ENCODE results near the gene EIF3L. TPM values are rescaled to one million over a fixed set of nuclear protein-coding genes. Genes with fewer than 3 reads are reported as not detected.

Gene EIF3L
- polyA plus RNA-seq, 1 donor = 1,289 TPM

DNA sequence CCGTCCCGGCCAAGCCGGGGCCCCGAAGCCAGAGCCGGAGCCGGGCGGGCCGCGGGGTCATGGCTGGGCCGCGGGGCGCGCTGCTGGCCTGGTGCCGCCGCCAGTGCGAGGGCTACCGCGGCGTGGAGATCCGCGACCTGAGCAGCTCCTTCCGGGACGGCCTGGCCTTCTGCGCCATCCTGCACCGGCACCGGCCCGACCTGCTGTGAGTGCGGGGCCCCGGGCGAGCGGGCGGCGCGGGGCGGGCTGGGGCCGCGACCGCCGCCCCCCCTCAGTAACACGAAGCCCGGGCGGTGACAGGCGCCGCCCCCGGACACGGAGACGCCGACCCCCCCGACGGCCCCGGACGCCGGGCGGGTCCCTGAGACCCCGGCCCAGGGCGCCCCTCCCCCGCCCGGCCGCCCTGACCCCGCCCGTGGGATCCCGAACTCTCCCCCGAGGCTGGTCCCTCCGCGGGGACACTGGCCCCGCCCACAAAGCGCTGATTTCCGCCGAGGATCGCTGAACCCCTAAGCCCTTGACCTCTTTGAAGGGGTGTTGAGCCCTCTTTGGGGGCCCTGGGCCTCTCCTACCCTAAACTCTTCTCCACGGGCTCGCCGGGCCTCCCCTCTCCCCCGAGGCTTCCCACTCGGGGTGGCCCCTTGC, 57.3 kb downstream of the EIF3L start:
- DNase-seq = no peak

DNA sequence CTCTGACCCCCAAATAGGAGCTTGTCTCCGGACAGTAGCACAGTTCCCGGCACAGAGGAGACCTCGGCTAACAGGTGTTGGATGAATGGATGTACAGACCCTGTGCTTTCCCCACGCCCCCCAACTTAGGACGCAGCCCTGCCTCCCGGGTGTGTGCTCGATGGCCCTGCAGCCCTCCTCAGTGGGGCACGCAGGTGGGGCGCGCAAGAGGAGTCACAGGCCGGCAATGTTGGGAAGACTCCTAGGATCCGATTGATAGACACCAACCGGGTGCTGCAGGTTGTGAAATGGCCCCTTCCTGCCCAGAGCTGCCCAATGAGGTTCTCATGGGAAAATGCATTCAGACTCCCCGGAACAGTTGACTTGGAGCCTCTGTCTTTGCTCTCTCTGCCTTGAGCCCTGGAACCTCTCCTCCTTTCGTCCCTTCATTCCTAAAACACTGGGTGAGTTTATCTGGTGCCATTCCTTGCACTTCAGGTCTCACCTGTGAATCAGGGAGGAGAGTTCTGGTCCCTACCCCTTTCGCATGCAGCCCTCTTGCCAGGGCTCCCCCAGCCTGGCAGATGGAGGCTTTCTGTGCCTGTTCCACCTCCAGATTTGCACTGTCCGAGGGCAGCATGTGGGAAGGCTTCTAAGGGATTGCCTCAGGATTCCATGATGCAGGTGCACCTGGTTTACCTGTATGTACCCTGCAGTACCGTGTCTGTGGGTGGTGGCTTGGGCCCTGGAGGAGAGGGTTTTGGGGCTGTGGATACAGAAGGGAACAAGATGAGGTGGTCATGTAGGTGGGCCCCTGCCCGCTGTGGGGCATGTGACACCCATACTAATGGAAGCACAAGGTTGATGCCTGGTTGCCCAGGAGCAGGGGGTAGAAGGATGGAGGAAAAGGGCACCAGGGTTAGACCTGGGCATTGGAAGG, 58.1 kb downstream of the EIF3L start:
- no peak for DNase-seq

DNA sequence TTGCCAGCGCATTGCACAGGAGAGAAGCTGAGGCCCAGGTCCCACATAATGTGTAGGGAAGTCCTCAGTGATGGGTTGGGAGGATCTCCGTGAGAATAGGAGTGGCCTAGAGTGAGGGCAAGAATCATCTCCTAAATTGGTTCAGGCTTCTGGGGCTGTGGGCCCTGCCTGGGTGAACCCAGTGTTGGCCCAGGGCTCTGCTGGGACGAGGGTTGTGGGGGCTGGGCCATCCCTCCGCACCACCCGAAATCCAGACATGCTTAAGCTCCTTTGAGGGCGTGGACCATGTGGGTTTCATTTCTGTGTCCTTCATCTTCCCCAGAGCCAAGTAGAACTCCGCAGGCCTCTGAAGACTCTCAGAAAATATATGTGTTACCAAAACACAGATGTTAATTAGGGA, 60.5 kb downstream of the EIF3L start:
- no peak for DNase-seq

DNA sequence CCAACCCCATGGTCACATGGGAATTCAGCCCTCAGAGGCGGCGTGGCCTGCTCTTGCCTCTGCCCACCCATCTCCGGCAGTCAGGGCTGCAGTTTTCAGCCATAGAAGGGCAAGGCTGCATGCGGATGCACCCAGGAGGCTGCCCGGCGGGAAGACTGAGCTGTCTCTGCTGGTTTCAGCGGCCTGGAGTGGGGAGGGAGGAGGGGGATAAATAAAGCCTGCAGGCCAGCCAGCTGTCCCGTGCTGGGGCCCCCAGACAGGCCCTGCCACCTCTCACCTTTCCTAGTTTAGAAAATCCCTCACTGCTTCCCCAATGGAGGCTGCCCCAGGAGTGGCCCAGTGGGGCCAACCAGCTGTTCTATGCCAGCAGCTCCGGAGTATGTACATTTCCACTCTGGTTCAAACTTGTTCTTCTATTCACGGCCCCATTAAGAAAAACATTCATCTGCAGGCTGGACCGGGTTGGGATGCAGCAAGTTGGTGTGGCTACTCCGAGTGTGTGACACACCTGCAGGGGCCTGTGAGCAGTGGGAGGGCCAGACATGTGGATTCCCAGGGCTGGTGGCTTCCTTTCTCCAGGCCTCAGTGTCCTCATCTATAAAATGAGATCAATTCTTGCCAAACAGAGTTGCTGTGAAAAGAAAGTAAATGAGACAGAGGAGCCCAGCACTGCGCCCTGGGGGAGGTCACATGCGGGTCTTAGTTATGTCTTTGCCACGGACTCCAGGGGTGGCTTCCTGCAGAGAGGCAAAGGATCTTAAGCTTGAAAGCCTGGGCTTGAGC, 61.9 kb downstream of the EIF3L start:
- DNase-seq = no peak

DNA sequence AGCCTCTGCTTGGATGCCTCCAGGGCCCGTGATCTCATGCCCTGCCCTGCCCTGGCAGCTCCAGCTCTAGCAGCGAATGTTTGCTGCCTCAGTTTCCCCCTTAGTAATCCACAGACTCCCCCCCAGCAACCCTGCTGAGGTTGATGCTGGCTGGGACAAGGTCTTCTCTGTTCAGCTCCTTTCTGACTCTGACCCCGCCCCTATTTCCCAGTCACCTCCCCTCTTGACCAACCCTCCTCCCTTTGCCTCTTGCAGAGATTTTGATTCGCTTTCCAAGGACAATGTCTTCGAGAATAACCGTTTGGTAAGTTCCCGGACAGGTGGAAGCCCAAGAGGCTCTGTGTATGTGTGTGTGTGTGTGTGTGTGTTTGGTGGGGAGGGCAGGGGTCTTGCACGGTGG, 62.5 kb downstream of the EIF3L start:
- no peak for DNase-seq

DNA sequence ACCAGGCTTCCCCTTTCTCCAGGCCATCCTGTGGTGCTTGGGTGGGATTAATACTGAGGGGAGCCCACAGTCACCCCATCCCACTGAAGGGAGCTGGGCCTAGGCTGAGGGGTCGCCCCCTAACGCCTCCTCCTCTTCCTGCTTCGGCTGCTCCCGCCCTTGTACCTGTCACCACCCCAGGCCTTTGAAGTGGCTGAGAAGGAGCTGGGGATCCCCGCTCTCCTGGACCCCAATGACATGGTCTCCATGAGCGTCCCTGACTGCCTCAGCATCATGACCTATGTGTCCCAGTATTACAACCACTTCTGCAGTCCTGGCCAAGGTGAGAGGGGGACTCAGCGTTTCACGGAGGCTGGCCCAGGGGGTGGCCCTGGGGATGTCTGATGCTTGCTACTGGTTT, 63.0 kb downstream of the EIF3L start:
- DNase-seq = no peak

DNA sequence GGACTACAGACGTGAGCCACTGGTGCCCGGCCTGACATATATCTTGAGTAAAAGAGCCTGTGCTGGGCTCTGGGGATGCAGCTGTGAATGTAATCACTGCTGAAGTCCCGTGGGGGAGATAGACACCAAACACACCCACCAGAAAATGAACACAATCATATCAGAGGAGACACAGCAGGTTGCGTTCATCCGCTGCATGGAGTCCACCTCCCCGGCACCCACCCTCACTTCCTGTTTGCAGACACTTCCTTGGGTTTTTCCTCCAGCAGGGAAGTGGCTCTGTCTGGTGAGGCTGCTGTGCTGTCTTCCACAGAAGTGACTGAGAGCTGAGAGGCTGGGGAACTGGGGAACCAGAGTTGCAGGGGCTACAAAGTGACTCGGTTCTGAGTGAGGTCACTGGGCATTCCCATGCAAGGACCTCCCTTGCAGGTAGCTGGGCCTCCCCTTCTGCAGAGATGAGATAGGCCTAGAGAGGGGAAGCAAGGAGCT, 64.1 kb downstream of the EIF3L start:
- no peak for DNase-seq

DNA sequence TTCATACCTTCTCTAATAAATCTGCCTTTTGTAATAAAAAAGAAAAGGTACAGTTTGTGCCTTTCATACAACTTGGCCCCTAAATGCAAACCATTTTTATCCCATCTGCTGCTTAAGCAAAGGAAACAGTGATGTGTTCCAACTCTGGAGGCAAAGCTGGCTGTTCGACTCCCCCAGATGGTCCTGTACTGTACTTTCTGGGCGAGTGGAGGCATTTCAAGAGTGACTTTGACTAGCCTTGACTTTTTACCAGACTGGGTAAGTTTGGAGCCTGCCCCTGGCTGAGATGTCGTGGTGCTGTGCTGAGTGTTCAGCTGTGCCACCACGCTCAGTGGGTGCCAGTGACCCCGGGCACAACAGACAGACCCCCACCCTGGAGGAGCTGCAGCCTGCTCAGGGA, 67.1 kb downstream of the EIF3L start:
- no peak for DNase-seq

DNA sequence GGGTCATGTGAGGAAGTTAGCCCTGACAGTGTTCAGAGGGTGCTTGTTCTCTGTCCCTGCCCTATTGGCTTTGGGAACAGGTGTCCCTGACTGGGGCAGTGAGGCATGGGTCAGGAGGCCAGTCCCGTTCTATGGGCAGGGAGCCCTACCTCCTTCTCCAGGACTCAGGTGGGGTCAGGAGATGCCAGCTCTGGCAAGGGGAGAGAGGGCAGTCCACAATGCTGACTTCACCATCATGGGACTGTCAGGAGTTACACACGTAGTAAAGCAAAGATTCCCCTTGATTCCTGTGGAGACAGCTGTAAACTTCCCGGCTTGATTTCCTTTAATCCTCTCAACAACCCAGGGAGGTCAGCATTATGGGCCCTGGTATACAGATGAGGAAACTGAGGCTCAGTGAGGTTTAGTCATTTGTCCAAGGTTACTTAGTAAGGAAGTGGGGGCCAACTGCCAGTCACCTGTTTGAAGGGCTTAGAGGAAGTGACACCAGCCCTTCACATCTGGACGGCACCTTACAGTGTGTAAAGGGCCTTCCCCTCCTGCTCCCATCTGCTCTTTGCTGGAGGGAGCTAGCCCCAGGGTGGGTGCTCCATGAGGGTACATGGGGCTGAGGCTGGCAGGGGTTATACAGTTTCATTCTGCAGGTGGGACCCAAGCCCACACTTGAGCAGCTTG, 68.8 kb downstream of the EIF3L start:
- DNase-seq = no peak

DNA sequence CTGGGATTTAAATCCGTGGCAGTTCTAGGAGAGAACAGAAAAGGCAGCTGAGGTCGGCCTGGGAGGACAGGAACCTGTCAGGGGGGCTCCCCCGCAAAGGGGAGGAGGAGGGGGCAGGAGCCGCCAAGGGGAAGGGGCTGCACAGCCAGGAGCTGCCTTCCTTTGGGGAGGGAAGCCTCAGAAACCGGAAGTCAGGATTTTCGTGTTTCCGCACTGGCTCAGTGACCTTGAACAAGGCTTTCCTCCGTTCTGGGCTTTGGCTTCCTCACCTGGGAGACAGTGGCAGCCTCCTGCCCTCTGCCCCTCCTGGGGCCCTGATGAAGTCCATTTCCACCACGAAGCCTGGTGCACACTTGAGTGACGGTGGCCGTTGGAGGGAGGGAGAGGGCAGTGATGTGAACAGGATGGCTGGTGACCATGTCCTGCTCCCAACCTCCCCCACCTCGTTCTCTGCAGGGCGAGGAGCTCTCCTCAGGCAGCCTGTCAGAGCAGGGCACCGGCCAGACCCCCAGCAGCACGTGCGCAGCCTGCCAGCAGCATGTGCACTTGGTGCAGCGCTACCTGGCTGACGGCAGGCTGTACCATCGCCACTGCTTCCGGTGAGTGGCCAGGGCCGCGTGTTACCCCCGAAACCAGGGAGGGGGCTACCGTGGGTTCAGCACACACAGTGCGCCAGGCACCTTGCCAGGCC, 69.5 kb downstream of the EIF3L start:
- no peak for DNase-seq

DNA sequence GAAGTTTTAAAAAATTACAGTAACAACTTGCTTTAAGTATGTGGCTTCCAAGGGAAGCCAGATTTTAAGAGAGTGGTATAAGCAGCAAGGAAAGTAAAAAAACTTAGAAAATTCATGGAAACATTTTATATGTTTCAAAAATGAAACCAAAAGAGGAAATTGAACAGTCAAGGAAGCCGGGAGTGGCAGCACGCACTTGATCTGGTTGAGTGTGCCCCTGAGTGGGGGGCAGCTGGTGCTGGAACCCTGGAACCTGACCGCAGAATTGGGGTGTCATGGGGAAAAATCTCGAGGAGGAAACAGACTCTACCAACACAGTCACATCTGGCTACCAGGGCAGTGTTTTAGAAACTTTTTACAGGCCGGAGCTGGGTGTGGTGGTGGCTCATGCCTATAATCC, 70.9 kb downstream of the EIF3L start:
- DNase-seq = no peak

DNA sequence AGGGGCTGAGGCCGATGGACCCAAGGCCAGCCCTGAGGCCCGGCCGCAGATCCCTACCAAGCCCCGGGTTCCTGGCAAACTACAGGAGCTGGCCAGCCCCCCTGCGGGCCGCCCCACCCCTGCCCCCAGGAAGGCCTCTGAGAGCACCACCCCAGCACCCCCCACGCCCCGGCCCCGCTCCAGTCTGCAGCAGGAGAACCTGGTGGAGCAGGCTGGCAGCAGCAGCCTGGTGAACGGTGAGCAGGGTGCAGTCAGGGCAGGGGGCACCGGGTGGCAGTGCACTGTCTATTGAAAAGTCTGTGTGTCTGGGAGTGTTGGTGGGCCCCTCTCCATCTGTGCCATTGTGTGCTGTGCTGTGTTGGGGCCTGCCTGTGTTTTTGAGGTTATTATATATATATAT, 73.0 kb downstream of the EIF3L start:
- no peak for DNase-seq

DNA sequence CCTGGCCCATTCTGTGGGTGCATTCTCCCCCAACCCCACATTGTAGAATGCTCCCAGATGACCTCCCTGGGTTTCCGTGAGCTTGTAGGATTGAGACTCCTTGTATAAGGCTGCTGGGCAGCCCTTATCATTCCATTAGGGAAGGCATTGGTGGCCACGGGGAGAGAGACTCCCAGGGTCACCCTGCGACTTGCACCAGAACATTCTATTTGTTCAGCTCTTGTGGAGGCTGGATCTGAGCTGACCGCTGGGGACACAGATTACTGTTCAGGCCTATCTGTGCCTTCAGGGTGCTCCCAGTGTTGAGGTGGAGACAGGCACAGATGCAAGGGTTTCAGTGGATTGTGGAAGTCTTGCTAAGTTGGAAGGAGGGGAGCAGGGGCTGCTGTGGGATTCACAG, 74.7 kb downstream of the EIF3L start:
- DNase-seq = no peak

DNA sequence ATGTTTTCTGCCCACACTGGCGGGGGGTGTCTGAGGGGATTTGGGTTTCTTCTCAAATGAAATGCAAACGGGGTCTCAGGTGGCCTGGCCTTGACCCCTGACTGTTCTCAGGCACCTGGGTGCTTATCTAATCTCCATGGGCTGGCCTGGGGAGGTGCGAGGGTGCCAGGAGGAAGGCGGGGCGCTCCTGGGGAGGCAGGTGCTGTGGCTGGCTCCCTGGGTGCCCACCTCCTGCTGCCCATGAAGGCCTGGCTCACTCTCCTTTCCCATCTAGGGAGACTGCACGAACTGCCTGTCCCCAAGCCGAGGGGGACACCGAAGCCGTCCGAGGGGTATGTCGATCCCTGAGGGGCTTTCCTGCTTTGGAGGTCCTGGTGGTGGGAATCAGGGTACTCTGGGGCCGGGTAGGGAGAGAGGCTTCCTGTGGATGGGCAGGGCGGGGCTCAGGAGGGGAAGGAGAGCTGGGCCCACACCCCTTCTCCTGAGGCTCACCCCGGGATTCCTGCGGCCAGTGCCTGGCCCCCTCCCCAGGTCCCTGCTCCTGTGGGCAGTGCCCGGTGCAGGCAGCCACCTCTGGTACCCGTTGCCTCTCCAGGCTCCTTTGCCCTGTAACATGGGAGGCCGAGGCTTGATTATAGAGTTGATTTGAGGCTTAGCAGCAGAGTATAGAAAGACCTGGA, 75.3 kb downstream of the EIF3L start:
- no peak for DNase-seq

DNA sequence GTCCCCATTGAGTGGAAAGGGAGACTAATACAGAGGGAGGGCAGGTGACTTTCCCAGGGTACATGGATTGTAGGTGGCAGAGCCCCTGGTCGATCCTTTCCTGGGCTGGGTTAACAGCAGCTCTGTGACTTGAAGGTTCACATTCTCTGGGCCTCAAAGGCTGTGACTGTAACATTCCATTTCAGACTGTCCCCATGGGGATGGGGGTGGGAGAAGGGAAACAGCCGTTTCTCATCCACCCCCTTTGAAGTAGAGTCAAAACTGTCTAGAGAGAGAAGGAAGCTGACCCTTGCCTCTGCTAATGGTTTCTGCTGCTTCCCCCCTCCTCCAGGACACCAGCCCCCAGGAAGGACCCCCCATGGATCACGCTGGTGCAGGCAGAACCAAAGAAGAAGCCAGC, 76.1 kb downstream of the EIF3L start:
- DNase-seq = no peak

DNA sequence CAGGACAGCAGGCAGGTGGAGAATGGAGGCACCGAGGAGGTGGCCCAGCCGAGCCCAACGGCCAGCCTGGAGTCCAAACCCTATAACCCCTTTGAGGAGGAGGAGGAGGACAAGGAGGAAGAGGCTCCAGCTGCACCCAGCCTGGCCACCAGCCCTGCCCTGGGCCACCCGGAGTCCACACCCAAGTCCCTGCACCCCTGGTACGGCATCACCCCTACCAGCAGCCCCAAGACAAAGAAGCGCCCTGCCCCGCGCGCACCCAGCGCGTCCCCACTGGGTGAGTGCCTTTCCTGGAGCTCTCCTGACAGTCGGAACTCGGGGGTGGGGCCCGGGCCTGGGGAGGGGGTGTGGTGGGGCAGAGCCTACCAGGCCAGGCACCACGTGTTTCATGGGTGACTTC, 76.5 kb downstream of the EIF3L start:
- DNase-seq = no peak

DNA sequence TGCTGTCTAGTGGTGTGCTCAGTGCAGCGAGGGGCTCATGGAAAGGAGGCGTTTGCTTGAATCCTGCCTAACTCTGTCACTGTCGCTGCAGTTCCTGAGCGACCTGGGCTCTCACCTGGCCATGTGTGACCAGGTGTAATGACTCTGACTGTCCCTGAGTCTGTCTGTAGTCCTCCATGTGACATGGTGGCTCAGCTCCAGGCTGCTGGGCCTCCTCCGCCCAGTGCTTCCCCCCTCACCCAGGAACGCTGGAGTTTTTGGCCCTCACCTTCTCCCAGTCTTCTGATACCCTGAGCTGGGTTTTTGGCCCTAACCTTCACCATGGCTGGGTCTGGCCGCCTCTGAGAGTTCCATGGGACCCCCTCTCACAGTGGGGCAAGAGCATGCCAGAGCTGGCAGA, 77.1 kb downstream of the EIF3L start:
- no peak for DNase-seq

DNA sequence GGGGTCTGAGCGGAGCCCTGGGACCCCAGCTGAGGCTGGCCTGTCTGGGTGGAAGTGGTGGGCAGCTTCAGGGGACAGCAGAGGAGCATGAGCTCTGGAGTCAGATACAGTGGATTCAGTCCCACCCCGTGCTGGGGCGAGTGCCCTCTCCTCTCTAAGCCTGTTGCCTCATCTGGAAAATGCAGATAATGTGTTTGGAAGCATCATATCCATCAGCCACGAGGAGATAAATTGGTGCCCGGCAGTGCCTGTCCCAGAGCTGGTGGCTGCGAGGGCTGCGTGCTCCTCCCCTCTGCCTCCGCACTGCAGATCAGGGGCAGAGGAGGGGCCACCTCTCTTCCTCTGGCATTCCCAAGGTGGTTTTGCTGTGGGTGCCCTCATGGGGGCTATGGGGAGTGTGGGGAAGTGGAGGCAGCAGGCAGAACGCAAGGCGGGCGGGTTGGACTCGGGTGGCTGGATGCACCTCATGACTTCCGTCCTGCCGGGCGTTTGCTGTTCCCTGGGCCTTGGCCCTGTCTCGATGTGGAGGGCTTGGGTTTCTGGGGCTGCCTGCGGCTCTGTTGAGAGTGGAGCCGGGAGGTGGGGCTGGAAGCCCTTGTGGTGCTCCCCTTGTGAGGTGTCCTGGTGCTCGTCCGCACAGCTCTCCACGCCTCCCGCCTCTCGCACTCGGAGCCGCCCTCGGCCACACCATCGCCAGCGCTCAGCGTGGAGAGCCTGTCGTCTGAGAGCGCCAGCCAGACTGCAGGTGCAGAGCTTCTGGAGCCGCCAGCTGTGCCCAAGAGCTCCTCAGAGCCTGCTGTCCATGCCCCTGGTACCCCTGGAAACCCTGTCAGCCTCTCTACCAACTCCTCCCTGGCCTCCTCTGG, 77.8 kb downstream of the EIF3L start:
- DNase-seq = no peak

DNA sequence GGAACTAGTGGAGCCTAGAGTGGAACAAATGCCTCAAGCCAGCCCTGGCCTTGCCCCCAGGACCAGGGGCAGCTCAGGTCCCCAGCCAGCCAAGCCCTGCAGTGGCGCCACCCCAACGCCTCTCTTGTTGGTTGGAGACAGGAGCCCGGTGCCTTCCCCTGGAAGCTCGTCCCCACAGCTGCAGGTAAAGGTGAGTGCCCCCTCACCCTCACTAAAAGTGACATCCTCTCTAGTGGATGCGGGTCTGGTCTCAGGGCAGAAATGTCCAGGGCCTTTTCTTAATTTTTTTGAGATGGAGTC, 78.4 kb downstream of the EIF3L start:
- DNase-seq = no peak

DNA sequence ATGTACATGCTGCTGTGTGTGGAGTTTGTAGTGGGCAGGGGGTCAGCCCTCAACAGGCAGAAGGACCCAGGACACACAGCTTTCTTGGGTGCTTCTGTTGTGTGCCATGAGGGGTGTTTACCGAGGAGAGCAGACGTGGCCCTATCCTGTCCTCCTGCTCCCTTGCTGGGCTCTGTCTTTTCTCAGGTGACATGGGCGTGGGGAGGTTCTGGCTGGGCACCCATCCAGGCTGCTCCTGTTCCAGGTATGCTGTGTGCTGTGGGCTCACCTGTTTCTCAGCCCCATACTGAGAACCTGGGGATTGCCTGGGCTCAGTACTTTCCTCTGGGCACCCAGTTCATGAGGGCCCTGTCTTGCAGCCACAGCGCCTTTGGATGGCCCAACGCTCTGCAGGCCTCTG, 80.2 kb downstream of the EIF3L start:
- DNase-seq = no peak

Data from hindlimb muscle (tissue), 1 donor.